Effector memory CD8-positive, alpha-beta T cell (primary cell): Measurements from ENCODE around the gene BEGAIN.

Experiments
- ATAC-seq: fragments of 150-1000 bp; cut with Tn5 transposase; replicated peaks from 2 replicates; pipeline ENCODE4 v1.10.0; 2021; ENCODE audit warnings: mild to moderate bottlenecking, moderate library complexity
- DNase-seq, 3 experiments: peaks; one replicate each; pipeline ENCODE4 v3.0.0; 2021
- H3K27ac Mint-ChIP-seq, 2 donors: one replicate each; pipeline ENCODE4 v1.8.0; 2022; ENCODE audit warnings: mild to moderate bottlenecking in 2 of 2, mixed read lengths in 2 of 2, moderate library complexity in 2 of 2
- H3K27me3 Mint-ChIP-seq, 2 donors: one replicate each; pipeline ENCODE4 v1.8.0; 2022; ENCODE audit warnings: mixed read lengths in 2 of 2
- H3K36me3 Mint-ChIP-seq: one replicate; pipeline ENCODE4 v1.8.0; 2022; ENCODE audit warnings: mild to moderate bottlenecking, moderate library complexity, mixed read lengths; ENCODE audit not compliant: insufficient read depth
- H3K4me1 Mint-ChIP-seq, 2 donors: one replicate each; pipeline ENCODE4 v1.8.0; 2022; ENCODE audit warnings: low read depth in 2 of 2, mixed read lengths in 2 of 2
- H3K4me3 Mint-ChIP-seq, 2 donors: one replicate each; pipeline ENCODE4 v1.8.0; 2022; ENCODE audit warnings: mild to moderate bottlenecking in 2 of 2, mixed read lengths in 2 of 2, moderate library complexity in 2 of 2
- H3K9me3 Mint-ChIP-seq, 2 donors: one replicate each; pipeline ENCODE4 v1.8.0; 2022; ENCODE audit warnings: mixed read lengths in 2 of 2

The BEGAIN gene

GRCh38 chr14:100568998-100569733 is 18.1 kb downstream of the BEGAIN start:
- ATAC-seq, result no peak
- H3K36me3 Mint-ChIP-seq, result peaks cover 2% of the 10 kb centered on the region
- DNase-seq, result no peak
- H3K4me1 Mint-ChIP-seq, result peaks cover 6 to 13% of the 10 kb centered on the region in 2 donors
- H3K4me3 Mint-ChIP-seq, result peak overlapping the region; percentile 67 to 71
- peak overlapping the region in 1 of 2 donors; percentile 26 for H3K27ac Mint-ChIP-seq
- peaks cover 64 to 78% of the 10 kb centered on the region in 2 donors for H3K27me3 Mint-ChIP-seq
- no peaks in the 10 kb centered on the region for H3K9me3 Mint-ChIP-seq

- Mint-ChIP-seq H3K27me3 (peaks cover 66 to 82% of the 10 kb centered on the region in 2 donors), H3K27ac (no peak overlapping the region), H3K9me3 (no peaks in the 10 kb centered on the region), H3K4me1 (peaks cover 6 to 13% of the 10 kb centered on the region in 2 donors), H3K4me3 (no peak overlapping the region), H3K36me3 (peaks cover 2% of the 10 kb centered on the region)
- DNase-seq (no peak), ATAC-seq (peak; percentile 34)
Measured at GRCh38 chr14:100568164-100568997, 18.8 kb downstream of the BEGAIN start.

GRCh38 chr14:100567877-100568163 is 19.4 kb downstream of the BEGAIN start:
- DNase-seq, result no peak
- ATAC-seq, result peak; percentile 24
- Mint-ChIP-seq H3K27ac (no peak overlapping the region), H3K36me3 (peaks cover 2% of the 10 kb centered on the region), H3K9me3 (no peaks in the 10 kb centered on the region), H3K4me1 (peaks cover 4 to 11% of the 10 kb centered on the region in 2 donors), H3K4me3 (no peak overlapping the region), H3K27me3 (peaks cover 60 to 82% of the 10 kb centered on the region in 2 donors)

- Mint-ChIP-seq H3K27ac (peak overlapping the region in 1 of 2 donors; percentile 15), H3K36me3 (peaks cover 2% of the 10 kb centered on the region), H3K4me1 (peaks cover 0 to 7% of the 10 kb centered on the region in 2 donors), H3K27me3 (peaks cover 55 to 82% of the 10 kb centered on the region in 2 donors), H3K4me3 (peak overlapping the region; percentile 40 to 67), H3K9me3 (no peaks in the 10 kb centered on the region)
- DNase-seq, result no peak
- peak; percentile 33 for ATAC-seq
Measured at GRCh38 chr14:100567009-100567876, 20.0 kb downstream of the BEGAIN start.

- Mint-ChIP-seq H3K27me3 (peaks cover 48 to 77% of the 10 kb centered on the region in 2 donors), H3K4me3 (peak overlapping the region; percentile 40 to 67), H3K36me3 (peaks cover 2% of the 10 kb centered on the region), H3K4me1 (peaks cover 0 to 7% of the 10 kb centered on the region in 2 donors), H3K27ac (no peak overlapping the region), H3K9me3 (no peaks in the 10 kb centered on the region)
- ATAC-seq (no peak), DNase-seq (no peak)
Measured at GRCh38 chr14:100566586-100566985, 20.6 kb downstream of the BEGAIN start.

GRCh38 chr14:100566119-100566518 is 21.1 kb downstream of the BEGAIN start:
- H3K9me3 Mint-ChIP-seq, result no peaks in the 10 kb centered on the region
- peaks cover 2% of the 10 kb centered on the region for H3K36me3 Mint-ChIP-seq
- no peak for ATAC-seq
- peaks cover 43 to 72% of the 10 kb centered on the region in 2 donors for H3K27me3 Mint-ChIP-seq
- no peak for DNase-seq
- no peak overlapping the region for H3K27ac Mint-ChIP-seq
- H3K4me1 Mint-ChIP-seq, result peaks cover 0 to 7% of the 10 kb centered on the region in 2 donors
- H3K4me3 Mint-ChIP-seq, result peak overlapping the region; percentile 25 to 62

- peaks cover 2% of the 10 kb centered on the region for H3K36me3 Mint-ChIP-seq
- DNase-seq (no peak), ATAC-seq (no peak)
- H3K4me1 Mint-ChIP-seq, result peaks cover 0 to 7% of the 10 kb centered on the region in 2 donors
- H3K4me3 Mint-ChIP-seq, result peak overlapping the region; percentile 25 to 62
- H3K27me3 Mint-ChIP-seq, result peaks cover 39 to 71% of the 10 kb centered on the region in 2 donors
- no peak overlapping the region for H3K27ac Mint-ChIP-seq
- no peaks in the 10 kb centered on the region for H3K9me3 Mint-ChIP-seq
Measured at GRCh38 chr14:100565650-100566049, 21.6 kb downstream of the BEGAIN start.

GRCh38 chr14:100564512-100564911 is 22.7 kb downstream of the BEGAIN start:
- Mint-ChIP-seq H3K27me3 (peaks cover 32 to 71% of the 10 kb centered on the region in 2 donors), H3K9me3 (no peaks in the 10 kb centered on the region), H3K4me1 (peaks cover 0 to 9% of the 10 kb centered on the region in 2 donors), H3K27ac (peak overlapping the region in 1 of 2 donors; percentile 77), H3K36me3 (peaks cover 6% of the 10 kb centered on the region), H3K4me3 (no peak overlapping the region)
- no peak for ATAC-seq
- DNase-seq, result no peak

GRCh38 chr14:100562751-100563150 is 24.5 kb downstream of the BEGAIN start:
- DNase-seq, result no peak
- no peak overlapping the region for H3K27ac Mint-ChIP-seq
- H3K4me3 Mint-ChIP-seq, result no peak overlapping the region
- H3K4me1 Mint-ChIP-seq, result peaks cover 3 to 12% of the 10 kb centered on the region in 2 donors
- H3K27me3 Mint-ChIP-seq, result peaks cover 38 to 82% of the 10 kb centered on the region in 2 donors
- ATAC-seq, result no peak
- H3K9me3 Mint-ChIP-seq, result no peaks in the 10 kb centered on the region
- H3K36me3 Mint-ChIP-seq, result peaks cover 6% of the 10 kb centered on the region

GRCh38 chr14:100561005-100561404 is 26.2 kb downstream of the BEGAIN start:
- ATAC-seq (no peak), DNase-seq (no peak)
- Mint-ChIP-seq H3K9me3 (no peaks in the 10 kb centered on the region), H3K4me1 (peaks cover 6 to 8% of the 10 kb centered on the region in 2 donors), H3K4me3 (no peak overlapping the region), H3K36me3 (peaks cover 7% of the 10 kb centered on the region), H3K27me3 (peaks cover 33 to 76% of the 10 kb centered on the region in 2 donors), H3K27ac (no peak overlapping the region)

GRCh38 chr14:100560471-100560870 is 26.7 kb downstream of the BEGAIN start:
- H3K4me3 Mint-ChIP-seq, result no peak overlapping the region
- DNase-seq, result no peak
- H3K9me3 Mint-ChIP-seq, result no peaks in the 10 kb centered on the region
- H3K4me1 Mint-ChIP-seq, result peaks cover 6 to 8% of the 10 kb centered on the region in 2 donors
- peaks cover 7% of the 10 kb centered on the region for H3K36me3 Mint-ChIP-seq
- ATAC-seq, result no peak
- peak overlapping the region in 1 of 2 donors; percentile 49 for H3K27ac Mint-ChIP-seq
- H3K27me3 Mint-ChIP-seq, result peaks cover 31 to 70% of the 10 kb centered on the region in 2 donors

GRCh38 chr14:100559455-100559854 is 27.8 kb downstream of the BEGAIN start:
- no peak overlapping the region for H3K27ac Mint-ChIP-seq
- no peak for ATAC-seq

GRCh38 chr14:100558966-100559365 is 28.3 kb downstream of the BEGAIN start:
- Mint-ChIP-seq H3K27me3 (peaks cover 17 to 70% of the 10 kb centered on the region in 2 donors), H3K4me1 (peaks cover 6 to 9% of the 10 kb centered on the region in 2 donors)

More at GRCh38 chr14:100559455-100559854, 27.8 kb downstream of the BEGAIN start:
- Mint-ChIP-seq H3K36me3 (peaks cover 7% of the 10 kb centered on the region), H3K4me1 (peaks cover 6 to 9% of the 10 kb centered on the region in 2 donors), H3K4me3 (no peak overlapping the region), H3K27me3 (peaks cover 22 to 70% of the 10 kb centered on the region in 2 donors), H3K9me3 (no peaks in the 10 kb centered on the region)
- no peak for DNase-seq

More at GRCh38 chr14:100558966-100559365, 28.3 kb downstream of the BEGAIN start:
- Mint-ChIP-seq H3K36me3 (peaks cover 7% of the 10 kb centered on the region), H3K9me3 (no peaks in the 10 kb centered on the region), H3K27ac (no peak overlapping the region), H3K4me3 (no peak overlapping the region)
- ATAC-seq (no peak), DNase-seq (no peak)
